Measurements from ENCODE around the gene SCD5.
A peak's percentile ranks its signal among the peaks of the same experiment; 100 is the strongest.

The SCD5 gene

DNA sequence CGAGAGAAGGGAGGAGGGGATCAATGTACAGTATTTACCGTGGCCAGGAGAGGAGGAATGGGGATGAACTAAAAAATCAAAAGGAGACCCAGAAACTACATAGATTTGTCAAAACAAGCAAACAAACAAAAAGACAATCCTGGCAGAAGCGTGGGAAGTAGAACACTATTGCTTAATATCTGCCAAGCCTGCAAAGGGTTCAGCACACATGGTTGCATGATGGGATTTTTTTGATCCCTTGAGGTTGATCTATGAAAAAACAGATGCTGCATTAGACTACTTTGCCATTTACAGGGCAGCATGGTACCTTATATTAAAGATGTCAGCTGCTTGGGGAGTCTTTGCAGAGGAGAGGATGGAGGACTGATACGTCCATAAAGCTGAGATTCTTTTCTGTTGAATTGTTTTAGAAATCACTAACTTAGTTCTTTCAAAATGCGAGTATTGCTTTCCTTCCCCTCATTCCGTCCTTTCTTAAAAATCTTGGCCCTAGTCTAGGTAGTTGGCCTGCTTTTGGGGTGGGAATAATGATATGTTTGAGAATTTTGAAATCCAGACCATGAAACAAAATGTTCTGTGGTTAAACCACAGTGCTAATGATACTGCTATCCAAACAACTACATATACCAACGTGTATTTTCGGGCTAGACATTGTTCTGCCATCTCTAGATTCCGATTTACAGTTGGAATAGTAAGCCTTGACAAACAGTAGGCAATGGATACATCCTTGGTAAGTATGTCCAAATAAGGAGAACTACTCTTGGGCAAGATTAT, 197.2 kb downstream of the SCD5 start:
- DNase-seq = no peak
- Histone ChIP-seq H3K36me3 (no peaks in the 10 kb centered on the region), H3K4me3 (ENCODE audit: low read depth, low read length) (no peak overlapping the region), H3K27me3 (no peaks in the 10 kb centered on the region), H3K4me1 (no peaks in the 10 kb centered on the region), H3K9me3 (no peaks in the 10 kb centered on the region)
- TF ChIP-seq, protein P1, sequence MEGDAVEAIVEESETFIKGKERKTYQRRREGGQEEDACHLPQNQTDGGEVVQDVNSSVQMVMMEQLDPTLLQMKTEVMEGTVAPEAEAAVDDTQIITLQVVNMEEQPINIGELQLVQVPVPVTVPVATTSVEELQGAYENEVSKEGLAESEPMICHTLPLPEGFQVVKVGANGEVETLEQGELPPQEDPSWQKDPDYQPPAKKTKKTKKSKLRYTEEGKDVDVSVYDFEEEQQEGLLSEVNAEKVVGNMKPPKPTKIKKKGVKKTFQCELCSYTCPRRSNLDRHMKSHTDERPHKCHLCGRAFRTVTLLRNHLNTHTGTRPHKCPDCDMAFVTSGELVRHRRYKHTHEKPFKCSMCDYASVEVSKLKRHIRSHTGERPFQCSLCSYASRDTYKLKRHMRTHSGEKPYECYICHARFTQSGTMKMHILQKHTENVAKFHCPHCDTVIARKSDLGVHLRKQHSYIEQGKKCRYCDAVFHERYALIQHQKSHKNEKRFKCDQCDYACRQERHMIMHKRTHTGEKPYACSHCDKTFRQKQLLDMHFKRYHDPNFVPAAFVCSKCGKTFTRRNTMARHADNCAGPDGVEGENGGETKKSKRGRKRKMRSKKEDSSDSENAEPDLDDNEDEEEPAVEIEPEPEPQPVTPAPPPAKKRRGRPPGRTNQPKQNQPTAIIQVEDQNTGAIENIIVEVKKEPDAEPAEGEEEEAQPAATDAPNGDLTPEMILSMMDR (IDR thresholded peaks at IDR 0.05; ENCODE audit: low read depth, low read length) = no peak

DNA sequence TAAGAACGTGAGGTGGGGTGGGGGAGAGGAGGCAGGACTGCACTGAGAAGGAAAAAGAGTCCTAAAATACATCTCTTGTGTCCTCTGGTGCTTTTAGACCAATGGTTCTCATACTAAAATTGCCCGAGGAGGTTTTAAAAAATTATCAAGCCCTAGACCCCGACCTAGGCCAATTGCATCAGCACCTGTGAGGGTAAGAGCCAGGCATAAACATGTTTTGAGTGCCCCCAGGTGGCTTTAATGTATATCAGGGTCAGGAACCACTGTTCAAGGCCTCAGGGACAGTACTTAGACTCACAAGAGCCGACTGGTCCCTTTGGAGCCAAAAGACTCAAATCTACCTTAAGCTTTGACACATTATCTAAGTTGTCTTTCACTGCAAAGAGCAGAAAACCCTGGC, 199.3 kb downstream of the SCD5 start:
- DNase-seq = peak; percentile 31
- TF ChIP-seq, protein P1 (IDR thresholded peaks at IDR 0.05; ENCODE audit: low read depth, low read length) = 0 out of 2 replicates have a peak, but pooled peaks have one; percentile 36
- no peaks in the 10 kb centered on the region for H3K9me3 ChIP-seq
- H3K4me1 ChIP-seq = no peaks in the 10 kb centered on the region
- H3K27me3 ChIP-seq = no peaks in the 10 kb centered on the region
- no peaks in the 10 kb centered on the region for H3K36me3 ChIP-seq
- H3K4me3 ChIP-seq (ENCODE audit: low read depth, low read length) = no peak overlapping the region

DNA sequence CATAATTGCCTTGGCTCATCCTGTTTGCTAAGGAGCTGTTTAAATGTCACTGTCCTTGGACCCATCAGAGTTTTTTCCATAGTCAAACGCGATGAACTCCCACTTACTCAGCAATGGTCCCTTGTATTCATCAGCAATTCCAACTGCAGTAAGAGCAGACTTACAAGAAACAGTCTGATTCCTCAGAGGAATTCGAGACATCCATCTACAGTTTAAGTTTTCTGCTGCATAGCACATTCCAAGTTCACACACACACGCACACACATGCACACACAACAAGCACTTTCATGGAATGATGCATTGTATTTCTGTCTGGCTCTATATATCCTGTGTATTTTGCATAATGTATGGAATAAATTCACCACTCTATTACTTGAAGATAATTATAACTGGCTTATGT, 204.1 kb downstream of the SCD5 start:
- Histone ChIP-seq H3K36me3 (no peaks in the 10 kb centered on the region), H3K4me1 (no peaks in the 10 kb centered on the region), H3K4me3 (ENCODE audit: low read depth, low read length) (no peak overlapping the region), H3K27me3 (no peaks in the 10 kb centered on the region), H3K9me3 (no peaks in the 10 kb centered on the region)
- TF ChIP-seq, protein P1 (IDR thresholded peaks at IDR 0.05; ENCODE audit: low read depth, low read length) = no peak
- no peak for DNase-seq

DNA sequence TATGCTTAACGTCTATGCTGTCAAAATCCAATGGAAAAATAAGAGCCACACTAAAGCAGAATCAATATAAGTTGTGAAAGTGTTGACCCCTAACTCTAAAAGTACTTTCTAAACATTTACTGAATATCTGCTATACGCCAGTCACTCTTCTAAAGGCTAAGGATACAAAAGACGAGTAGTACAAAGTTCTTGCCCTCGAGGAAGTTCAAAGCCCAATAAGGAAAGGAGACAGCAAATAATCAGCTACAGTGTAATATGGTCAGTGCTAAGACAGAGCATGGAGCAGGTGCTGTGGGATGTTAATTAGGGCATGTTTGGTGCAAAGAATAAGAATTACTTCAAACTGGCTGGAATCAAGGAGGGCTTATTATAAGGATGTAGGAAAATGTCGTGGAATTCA, 205.2 kb downstream of the SCD5 start:
- Histone ChIP-seq H3K36me3 (no peaks in the 10 kb centered on the region), H3K9me3 (no peaks in the 10 kb centered on the region), H3K4me3 (ENCODE audit: low read depth, low read length) (no peak overlapping the region), H3K27me3 (no peaks in the 10 kb centered on the region), H3K4me1 (no peaks in the 10 kb centered on the region)
- TF ChIP-seq, protein P1 (IDR thresholded peaks at IDR 0.05; ENCODE audit: low read depth, low read length) = no peak
- no peak for DNase-seq

DNA sequence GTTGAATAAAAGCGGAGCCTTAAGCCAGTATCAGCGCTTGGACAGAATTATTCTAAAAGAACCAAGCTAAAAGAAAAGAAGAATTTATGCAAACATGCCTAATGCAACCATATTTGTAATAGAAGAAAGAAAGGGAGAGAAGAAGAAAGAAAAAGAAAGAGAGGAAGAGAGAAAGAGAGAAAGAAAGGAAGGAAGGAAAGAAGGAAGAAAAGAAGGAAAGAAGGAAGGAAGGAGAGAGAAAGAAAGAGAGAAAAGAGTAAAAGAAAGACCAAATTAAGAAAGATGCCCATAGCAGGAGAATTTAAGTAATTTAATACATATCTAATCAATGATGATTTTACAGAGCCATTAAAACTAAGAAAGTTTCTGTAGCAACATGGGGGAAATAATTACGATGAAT, 206.0 kb downstream of the SCD5 start:
- Histone ChIP-seq H3K4me1 (peaks cover 7% of the 10 kb centered on the region; the same call in 1 of the 2 replicates), H3K4me3 (ENCODE audit: low read depth, low read length) (no peak overlapping the region), H3K9me3 (no peaks in the 10 kb centered on the region), H3K27me3 (no peaks in the 10 kb centered on the region), H3K36me3 (no peaks in the 10 kb centered on the region)
- no peak for DNase-seq
- TF ChIP-seq, protein P1 (IDR thresholded peaks at IDR 0.05; ENCODE audit: low read depth, low read length) = no peak

DNA sequence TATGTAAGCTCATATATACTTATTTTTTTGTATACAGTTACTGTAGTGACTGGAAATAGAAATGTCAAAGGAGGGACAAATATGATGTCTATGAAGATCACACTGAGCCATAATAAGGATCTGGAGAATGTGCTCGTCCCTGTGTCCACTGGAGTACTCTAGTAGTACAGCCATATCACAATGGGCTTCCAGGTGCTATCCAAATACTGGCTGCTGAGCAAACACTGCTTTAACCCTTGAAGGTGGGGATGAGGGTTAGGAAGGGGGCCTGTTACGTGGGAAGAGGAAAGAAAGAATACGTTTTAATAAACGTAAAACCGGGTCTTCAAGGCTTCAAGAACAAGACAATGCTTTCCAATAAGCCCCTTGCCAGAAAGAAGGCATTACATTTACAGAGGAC, 207.0 kb downstream of the SCD5 start:
- TF ChIP-seq, protein P1 (IDR thresholded peaks at IDR 0.05; ENCODE audit: low read depth, low read length) = no peak

More for the DNA sequence above, 207.0 kb downstream of the SCD5 start:
- DNase-seq = no peak
- H3K36me3 ChIP-seq = no peaks in the 10 kb centered on the region
- H3K27me3 ChIP-seq = no peaks in the 10 kb centered on the region
- H3K4me3 ChIP-seq (ENCODE audit: low read depth, low read length) = no peak overlapping the region
- H3K4me1 ChIP-seq = peaks cover 15% of the 10 kb centered on the region; the same call in 1 of the 2 replicates
- H3K9me3 ChIP-seq = no peaks in the 10 kb centered on the region
